HG02840 (cell line): ENCODE results near the gene MED27.
"Not testable (repeated sequence)": the region's sequence is repeated elsewhere in the genome, so short reads cannot be mapped to it uniquely, and the experiment has no call there.

ENCODE experiments used
- ATAC-seq: cut with Tn5 transposase; IDR thresholded peaks from one replicate; pipeline ENCODE4 v1.9.1; 2021; ENCODE audit warnings: mild to moderate bottlenecking, moderate library complexity, moderate number of reproducible peaks; ENCODE audit not compliant: unreplicated experiment, low FRiP score

The MED27 gene

DNA sequence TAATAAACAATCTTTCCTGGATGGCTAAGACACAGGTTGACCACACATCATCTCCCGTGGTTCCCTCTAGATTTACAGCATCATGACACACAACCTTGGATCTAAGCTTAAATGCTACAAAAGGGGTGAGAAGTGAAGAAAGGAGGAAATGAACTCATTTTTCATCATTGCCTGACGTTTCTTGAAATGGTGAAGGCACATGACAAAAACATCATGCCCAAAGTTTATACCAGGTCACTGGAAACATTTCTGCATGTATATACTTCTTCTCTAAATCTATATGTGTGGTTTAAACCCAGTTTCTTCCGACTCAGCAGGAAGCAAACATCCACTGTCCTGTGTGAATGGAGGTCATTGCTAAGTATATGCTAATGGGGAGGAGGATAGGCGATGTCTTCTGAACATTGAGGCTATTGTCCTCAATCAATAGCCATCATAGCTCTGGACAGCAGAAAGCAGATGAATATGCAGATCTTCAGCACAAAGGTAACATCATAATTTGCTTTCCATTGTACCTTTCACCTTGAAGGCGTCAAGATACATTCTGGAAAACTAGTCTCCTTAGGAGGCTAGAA, 137.4 kb downstream of the MED27 start:
- ATAC-seq: no peak

DNA sequence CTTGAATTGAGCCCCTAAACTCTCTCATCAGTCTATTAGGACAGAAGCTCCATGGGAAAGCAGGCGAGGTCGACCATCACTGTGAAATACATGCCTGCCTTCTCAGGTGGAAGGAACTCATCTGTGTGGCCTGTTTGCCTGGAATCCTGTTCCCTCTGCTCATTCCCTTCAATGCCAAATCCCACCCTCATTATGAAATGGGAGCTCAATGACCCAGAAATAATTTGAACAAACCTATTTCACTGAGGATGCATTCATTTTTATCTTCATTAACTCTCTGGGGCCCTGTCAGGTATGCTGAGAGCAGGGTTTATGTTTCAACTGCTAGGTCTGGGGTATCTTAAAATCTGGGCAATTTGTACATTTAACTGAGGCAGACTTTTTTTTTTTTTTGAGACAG, 142.2 kb downstream of the MED27 start:
- no peak for ATAC-seq

DNA sequence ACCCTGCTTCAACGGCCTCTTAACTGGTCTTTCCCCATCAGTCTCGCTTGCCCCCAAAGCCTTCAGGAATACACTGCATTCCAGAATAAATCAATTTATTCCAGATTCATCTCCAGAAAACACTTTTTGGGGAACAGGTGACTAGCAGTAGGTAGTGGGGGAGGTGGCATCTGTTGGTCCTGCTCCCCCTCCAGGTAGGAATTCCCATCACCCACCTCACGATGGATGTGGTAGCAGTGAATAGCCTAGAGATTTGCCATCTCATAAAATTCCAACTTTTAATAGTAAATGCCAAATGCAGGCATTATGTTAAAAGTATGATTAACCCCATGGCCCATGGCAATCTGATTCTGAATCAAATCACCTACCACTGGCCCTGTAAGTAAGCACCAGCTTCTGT, 142.7 kb downstream of the MED27 start:
- ATAC-seq: no peak

DNA sequence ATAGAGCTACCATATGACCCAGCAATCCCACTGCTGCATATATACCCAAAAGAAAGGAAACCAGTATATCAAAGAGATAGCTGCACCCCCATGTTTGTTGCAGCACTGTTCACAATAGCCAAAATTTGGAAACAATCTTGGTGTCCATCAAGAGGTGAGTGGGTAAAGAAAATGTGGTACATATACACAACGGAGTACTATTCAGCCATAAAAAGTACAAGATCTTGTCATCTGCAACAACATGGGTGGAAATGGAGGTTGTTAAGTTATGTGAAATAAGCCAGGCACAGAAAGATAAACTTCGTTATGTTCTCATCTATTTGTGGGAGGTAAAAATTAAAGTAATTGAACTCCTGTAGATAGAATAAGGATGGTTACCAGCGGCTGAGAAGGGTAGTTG, 145.0 kb downstream of the MED27 start:
- no peak for ATAC-seq

DNA sequence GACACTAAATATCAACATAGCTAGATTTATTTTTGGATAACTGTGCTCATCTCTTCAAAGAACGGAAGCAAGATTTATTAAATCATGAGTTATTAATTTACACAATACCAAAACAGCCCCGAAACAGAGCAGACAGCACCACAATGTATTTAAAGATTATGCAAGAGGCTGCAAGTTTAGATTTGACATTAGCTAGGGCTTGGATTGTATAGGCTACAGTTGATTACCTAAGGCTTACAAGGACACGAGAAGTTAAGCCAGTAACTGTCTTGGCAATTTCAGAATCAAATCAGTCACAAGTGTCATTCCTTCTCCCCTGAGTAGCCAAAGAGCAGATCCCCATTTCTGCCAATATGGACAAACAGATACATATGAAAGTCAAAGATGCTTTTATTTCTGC, 152.6 kb downstream of the MED27 start:
- ATAC-seq: no peak

GRCh38 chr9:131926360-131926922, 153.2 kb downstream of the MED27 start:
- no peak for ATAC-seq

DNA sequence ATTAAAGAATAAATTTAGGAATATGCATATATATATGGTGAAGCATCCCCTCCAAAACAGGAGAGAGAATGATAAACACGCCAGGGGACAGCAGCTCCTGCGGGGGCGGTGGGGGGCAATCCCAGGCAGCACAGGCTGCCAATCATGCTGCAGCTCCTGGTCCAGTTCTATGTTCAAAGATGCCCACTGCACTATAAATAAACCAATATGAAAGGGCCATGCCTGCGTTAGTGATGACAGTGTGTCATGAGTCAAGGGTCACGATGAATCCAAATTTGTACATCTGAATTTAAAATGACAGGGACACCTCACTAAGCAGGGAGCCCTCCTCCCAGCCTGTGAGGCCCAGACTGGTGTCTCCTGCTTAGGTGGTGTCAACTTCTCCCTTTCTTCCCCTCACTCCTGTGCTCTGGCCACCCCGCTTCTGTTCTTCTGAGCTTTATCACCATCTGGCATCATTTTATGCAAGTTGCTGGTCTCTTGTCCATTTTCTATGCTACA, 153.9 kb downstream of the MED27 start:
- no peak for ATAC-seq

- ATAC-seq: no peak
These were observed 155.9 kb downstream of the MED27 start for GRCh38 chr9:131923766-131924165.

DNA sequence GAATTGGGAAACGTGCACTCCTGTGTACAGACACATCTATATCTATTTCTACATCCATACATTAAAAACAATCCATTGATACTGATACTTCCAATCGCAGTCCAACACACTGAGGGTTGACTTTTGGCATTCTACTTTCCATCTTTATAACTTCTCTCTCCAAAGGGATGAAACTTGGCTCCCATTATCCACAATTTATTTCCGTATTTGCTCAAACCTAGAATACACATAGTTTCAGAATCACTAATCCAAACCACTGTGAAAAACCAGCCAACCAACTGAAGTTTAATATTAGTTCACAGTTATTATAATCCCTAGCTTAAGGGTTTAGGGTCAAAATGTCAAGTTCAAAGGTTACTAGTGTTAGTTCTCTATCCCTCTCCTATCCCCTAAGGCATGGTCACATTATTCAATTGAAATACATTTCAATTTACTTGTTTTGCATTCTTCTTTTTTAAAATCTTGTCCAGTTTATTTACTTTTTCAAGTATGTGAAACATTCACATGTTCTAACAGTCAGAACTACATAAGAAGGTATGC, 156.5 kb downstream of the MED27 start:
- ATAC-seq: no peak

- not testable (repeated sequence) for ATAC-seq
These were observed 158.0 kb downstream of the MED27 start for GRCh38 chr9:131921635-131922034.

GRCh38 chr9:131919216-131919615, 160.5 kb downstream of the MED27 start:
- ATAC-seq: no peak

DNA sequence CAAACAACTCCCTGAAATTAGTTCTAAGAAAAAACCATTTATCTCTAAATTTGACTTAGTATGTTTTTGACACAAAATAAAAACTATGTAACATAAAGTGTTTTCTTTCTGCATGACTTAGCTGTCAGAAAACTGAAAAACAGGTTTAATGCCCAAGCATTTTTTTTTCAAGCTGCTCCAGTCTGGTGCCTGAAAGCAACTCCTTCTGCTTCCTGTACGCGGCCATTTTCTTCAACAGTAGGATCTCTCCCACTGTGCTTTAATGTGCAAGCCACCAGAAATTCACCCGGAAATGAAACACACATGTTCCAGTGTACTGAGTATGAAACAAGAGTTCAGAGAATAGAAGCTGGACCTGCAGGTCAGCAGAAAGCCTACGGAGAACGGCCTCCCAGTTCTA, 161.2 kb downstream of the MED27 start:
- ATAC-seq: no peak

- ATAC-seq: no peak
These were observed 162.7 kb downstream of the MED27 start for GRCh38 chr9:131917009-131917408.

DNA sequence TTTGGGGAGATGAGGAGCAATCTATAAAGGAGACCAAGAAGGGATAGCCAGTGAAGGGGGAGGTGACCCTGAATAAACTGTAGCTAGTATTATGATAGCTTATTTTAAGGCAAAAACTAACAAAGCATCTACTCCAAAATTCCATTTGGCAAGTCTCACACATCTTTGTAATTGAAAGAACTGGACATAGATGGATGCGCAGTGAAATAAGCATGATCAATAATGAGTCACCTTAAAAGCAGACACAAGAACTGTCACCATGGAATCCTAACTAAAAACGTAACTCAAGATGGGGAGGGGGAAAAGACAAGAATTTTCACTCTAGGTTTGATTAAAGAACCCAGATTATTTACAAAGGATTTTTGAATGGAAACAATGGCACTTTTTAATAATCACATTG, 164.5 kb downstream of the MED27 start:
- ATAC-seq: no peak

GRCh38 chr9:131912671-131913070, 167.0 kb downstream of the MED27 start:
- ATAC-seq: no peak

- no peak for ATAC-seq
These were observed 167.6 kb downstream of the MED27 start for GRCh38 chr9:131912069-131912468.

DNA sequence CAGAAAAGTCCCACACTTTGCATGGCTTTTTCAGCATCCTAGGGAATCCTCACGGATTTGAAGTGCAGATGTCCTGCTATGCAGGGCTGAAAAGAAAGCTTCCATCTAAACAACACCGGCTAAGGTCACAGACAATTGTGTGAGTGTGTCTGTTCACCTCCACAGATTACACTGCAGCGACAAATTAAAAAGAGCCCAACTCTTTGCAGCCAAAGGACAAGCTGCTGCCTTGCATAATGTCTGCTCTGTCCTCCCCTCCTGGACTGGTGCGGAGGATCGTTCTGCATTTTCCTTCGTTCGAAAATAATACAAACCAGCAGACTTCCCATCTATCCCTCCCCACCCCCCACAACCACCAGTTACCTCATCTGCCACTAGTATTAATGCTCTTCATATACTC, 169.1 kb downstream of the MED27 start:
- no peak for ATAC-seq

GRCh38 chr9:131905144-131905543, 174.5 kb downstream of the MED27 start:
- no peak for ATAC-seq

- ATAC-seq: no peak
These were observed 180.1 kb downstream of the MED27 start for GRCh38 chr9:131899296-131900228.

- no peak for ATAC-seq
These were observed 186.7 kb downstream of the MED27 start for GRCh38 chr9:131892902-131893500.

DNA sequence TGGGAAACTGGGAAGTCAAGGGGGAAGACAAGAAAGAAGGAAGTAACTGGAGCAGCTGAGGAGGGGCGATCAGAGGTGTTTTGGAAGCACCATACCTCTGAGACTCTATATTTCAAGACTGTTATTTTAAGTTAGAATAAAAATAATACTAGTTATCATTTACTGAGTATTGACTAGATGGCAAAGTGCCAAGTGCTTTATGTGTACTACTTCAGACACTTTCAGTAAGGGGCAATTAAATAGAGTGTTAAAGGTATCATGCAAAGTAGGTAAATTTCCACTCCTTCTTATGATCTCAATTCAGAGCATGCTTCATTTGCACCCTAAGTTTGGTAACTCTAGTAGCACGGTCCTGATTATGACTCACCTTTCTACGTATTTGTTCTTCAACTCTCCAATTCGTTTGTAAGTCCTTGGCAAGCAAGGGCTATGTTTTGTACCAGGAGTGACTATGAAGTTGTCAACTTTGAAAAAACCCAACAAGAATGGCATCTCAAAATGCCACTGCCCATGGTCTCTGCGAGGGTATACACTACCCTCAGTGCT, 187.4 kb downstream of the MED27 start:
- no peak for ATAC-seq
